RWPE1 (cell line): ENCODE measurements around the gene RPL10.

ENCODE experiments used
- CTCF ChIA-PET: fragments of 350-600 bp; sonication (Branson Sonifier 250); formaldehyde crosslinking; extraction: SDS; loops from one replicate; lab custom pipeline; 2021; lab: Yijun Ruan, JAX
- POLR2A ChIA-PET: fragments of 400-600 bp; formaldehyde crosslinking; extraction: SDS; loops from one replicate; lab custom pipeline; 2020; ENCODE audit warnings: antibody characterized with exemption; ENCODE audit not compliant: low non-redundant PET; lab: Yijun Ruan, JAX
- DNase-seq: peaks from one replicate; pipeline ENCODE4 v3.0.0; 2012; ENCODE audit warnings: low spot score
- H3K27ac ChIP-seq: fragments of 450-650 bp; 2 replicates; pipeline ENCODE4 v1.5.1; 2017
- TF ChIP-seq, protein P1 (sequence below): fragments of 450-650 bp; conservative IDR thresholded peaks from 2 replicates; pipeline ENCODE4 v1.5.1; 2017; ENCODE audit warnings: low read depth, mild to moderate bottlenecking

Gene RPL10

DNA sequence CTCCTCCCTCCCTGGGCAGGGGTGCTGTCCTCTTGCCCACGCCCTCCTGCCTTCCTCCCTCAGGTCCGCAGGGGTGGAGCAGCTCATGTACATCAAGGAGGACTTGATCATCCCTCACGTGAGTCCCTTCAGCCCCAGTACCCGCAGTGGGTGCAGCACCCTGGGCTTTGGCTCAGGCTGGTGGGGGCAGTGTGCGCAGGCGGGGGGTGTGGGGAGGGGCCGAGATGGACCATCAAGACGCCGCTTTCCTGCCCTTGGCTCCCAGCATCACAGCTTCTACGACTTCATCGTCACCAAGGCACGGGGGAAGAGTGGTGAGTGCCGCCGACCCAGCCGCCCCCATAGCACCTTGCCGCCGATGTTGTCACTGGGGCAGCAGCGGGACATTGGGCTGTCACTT is 51.4 kb downstream of the RPL10 start:
- TF ChIP-seq, protein P1, sequence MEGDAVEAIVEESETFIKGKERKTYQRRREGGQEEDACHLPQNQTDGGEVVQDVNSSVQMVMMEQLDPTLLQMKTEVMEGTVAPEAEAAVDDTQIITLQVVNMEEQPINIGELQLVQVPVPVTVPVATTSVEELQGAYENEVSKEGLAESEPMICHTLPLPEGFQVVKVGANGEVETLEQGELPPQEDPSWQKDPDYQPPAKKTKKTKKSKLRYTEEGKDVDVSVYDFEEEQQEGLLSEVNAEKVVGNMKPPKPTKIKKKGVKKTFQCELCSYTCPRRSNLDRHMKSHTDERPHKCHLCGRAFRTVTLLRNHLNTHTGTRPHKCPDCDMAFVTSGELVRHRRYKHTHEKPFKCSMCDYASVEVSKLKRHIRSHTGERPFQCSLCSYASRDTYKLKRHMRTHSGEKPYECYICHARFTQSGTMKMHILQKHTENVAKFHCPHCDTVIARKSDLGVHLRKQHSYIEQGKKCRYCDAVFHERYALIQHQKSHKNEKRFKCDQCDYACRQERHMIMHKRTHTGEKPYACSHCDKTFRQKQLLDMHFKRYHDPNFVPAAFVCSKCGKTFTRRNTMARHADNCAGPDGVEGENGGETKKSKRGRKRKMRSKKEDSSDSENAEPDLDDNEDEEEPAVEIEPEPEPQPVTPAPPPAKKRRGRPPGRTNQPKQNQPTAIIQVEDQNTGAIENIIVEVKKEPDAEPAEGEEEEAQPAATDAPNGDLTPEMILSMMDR, result no peak
- no peak for DNase-seq
- H3K27ac ChIP-seq, result no peak overlapping the region
- ChIA-PET CTCF (no interaction called here), POLR2A (no interaction called here)

DNA sequence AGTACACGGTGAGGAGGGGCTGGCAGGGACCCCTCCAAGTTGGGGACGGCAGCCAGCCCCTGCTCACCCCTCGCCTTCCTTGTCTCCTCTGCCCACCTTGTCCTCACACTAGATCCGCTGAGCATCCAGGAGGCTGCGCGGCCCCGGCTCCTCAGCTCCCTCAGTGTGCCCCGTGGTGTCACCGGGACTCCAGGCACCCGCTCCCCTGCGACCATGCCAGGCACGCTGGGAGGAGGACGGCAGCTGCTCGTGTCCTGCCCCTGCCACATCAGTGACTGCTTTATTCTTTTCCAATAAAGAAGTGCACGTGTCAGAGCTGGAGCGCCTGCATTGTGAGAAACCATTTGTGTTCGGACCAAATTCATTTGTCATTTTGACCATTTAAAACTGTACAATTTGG is 52.1 kb downstream of the RPL10 start:
- DNase-seq, result no peak
- ChIA-PET CTCF (no interaction called here), POLR2A (no interaction called here)
- no peak overlapping the region for H3K27ac ChIP-seq
- TF ChIP-seq, protein P1, result no peak
